Prostate gland (tissue), 2 donors: Measurements from ENCODE around the gene TNFRSF4.
A peak's percentile ranks its signal among the peaks of the same experiment; 100 is the strongest.

ENCODE experiments used
- CTCF ChIP-seq, 4 experiments: fragments of 200-600 bp in 2 of 4; fragments of 450-650 bp in 2 of 4; sonication (generic) in 2 of 4; IDR thresholded peaks; 1 replicate in 3 of 4; 2 replicates in 1 of 4; pipeline ENCODE4 v1.5.1; 2016 to 2019; ENCODE audit warnings: antibody characterized with exemption in 4 of 4, mild to moderate bottlenecking in 2 of 4, moderate library complexity in 2 of 4
- POLR2A ChIP-seq: fragments of 450-650 bp; IDR thresholded peaks from one replicate; pipeline ENCODE4 v1.6.1; 2016; ENCODE audit warnings: antibody characterized with exemption, mild to moderate bottlenecking
- POLR2AphosphoS5 ChIP-seq: sonication (generic); formaldehyde crosslinking; IDR thresholded peaks from one replicate; pipeline ENCODE4 v1.6.1; 2017; ENCODE audit warnings: antibody characterized with exemption

- TF ChIP-seq CTCF (IDR thresholded peaks at IDR 0.05), result no peak
- no peak for TF ChIP-seq POLR2A
- peak; percentile 53 for TF ChIP-seq POLR2AphosphoS5
Measured at GRCh38 chr1:1254667-1254998, 40.7 kb upstream of the TNFRSF4 start.
